ACHN (cell line): ENCODE measurements around the gene SDHAF1.
A peak's percentile ranks its signal among the peaks of the same experiment; 100 is the strongest.
"Not testable (repeated sequence)": the region's sequence is repeated elsewhere in the genome, so short reads cannot be mapped to it uniquely, and the experiment has no call there.

ENCODE experiments used
- DNase-seq: peaks from one replicate; pipeline ENCODE4 v3.0.0-alpha.2; 2015
- in situ Hi-C: cut with HindIII; loops from 2 replicates; pipeline ENCODE4 v1.10.0; 2017; ENCODE audit warnings: low sequenced_read_pairs, low pct_ligation_motif_present, low pct_unique_long_range_greater_than_20kb

The SDHAF1 gene

GRCh38 chr19:35995048-35995993 is at the start of gene SDHAF1:
Gene SDHAF1 (plus strand): TSS chr19:35995188. CDS start chr19:35995275, 87 bp downstream.
- in situ Hi-C loops, result no loop called here
- DNase-seq, result peak; percentile 92

GRCh38 chr19:35946203-35946602 is 48.8 kb upstream of the SDHAF1 start:
- in situ Hi-C loops, result no loop called here

GRCh38 chr19:35949131-35949530 is 45.9 kb upstream of the SDHAF1 start:
- DNase-seq, result no peak
- in situ Hi-C loops, result no loop called here

More at GRCh38 chr19:35946203-35946602, 48.8 kb upstream of the SDHAF1 start:
- no peak for DNase-seq

- DNase-seq, result no peak
- in situ Hi-C loops, result no loop called here
Observed at GRCh38 chr19:35955881-35956634, 38.9 kb upstream of the SDHAF1 start.

GRCh38 chr19:35957411-35957810 is 37.6 kb upstream of the SDHAF1 start:
- DNase-seq, in situ Hi-C loops: not testable (repeated sequence)

- in situ Hi-C loops, result no loop called here
- DNase-seq, result no peak
Observed at GRCh38 chr19:35958660-35959039, 36.3 kb upstream of the SDHAF1 start.

GRCh38 chr19:35959040-35959967 is 35.7 kb upstream of the SDHAF1 start:
- in situ Hi-C loops, result no loop called here
- DNase-seq, result no peak

GRCh38 chr19:35959968-35960320 is 35.0 kb upstream of the SDHAF1 start:
- no peak for DNase-seq
- in situ Hi-C loops, result no loop called here

- in situ Hi-C loops, result no loop called here
- no peak for DNase-seq
Observed at GRCh38 chr19:35960432-35960972, 34.5 kb upstream of the SDHAF1 start.

- in situ Hi-C loops, result no loop called here
- peak; percentile 63 for DNase-seq
Observed at GRCh38 chr19:35963514-35963913, 31.5 kb upstream of the SDHAF1 start.

- in situ Hi-C loops, result no loop called here
Observed at GRCh38 chr19:35966771-35967170, 28.2 kb upstream of the SDHAF1 start.

GRCh38 chr19:35973487-35973886 is 21.5 kb upstream of the SDHAF1 start:
- in situ Hi-C loops, result no loop called here
- no peak for DNase-seq

More at GRCh38 chr19:35966771-35967170, 28.2 kb upstream of the SDHAF1 start:
- DNase-seq, result no peak

- peak; percentile 43 for DNase-seq
- in situ Hi-C loops, result no loop called here
Observed at GRCh38 chr19:35975608-35976214, 19.3 kb upstream of the SDHAF1 start.

- DNase-seq, result peak; percentile 12
- in situ Hi-C loops, result no loop called here
Observed at GRCh38 chr19:35977446-35978222, 17.4 kb upstream of the SDHAF1 start.

GRCh38 chr19:35978271-35978670 is 16.7 kb upstream of the SDHAF1 start:
- DNase-seq, result no peak
- in situ Hi-C loops, result no loop called here

- in situ Hi-C loops, result no loop called here
- DNase-seq, result no peak
Observed at GRCh38 chr19:35978832-35979365, 16.1 kb upstream of the SDHAF1 start.

GRCh38 chr19:35980997-35981396 is 14.0 kb upstream of the SDHAF1 start:
- in situ Hi-C loops, DNase-seq: not testable (repeated sequence)
